K562 (cell line): Measurements from ENCODE around the gene ATAD3C. TPM values are rescaled to one million over a fixed set of nuclear protein-coding genes. Genes with fewer than 3 reads are reported as not detected.

Experiments used
- ATAC-seq: fragments of 200-7000 bp; cut with Tn5 transposase; 3 replicates; pipeline ENCODE4 v1.9.1; 2020; ENCODE audit warnings: moderate library complexity
- BruUV-seq: library from RNA; stranded (reverse); fragments of 400-500 nt; replicated peaks from 2 replicates; lab custom pipeline; 2021; lab: Mats Ljungman, UMichigan
- CTCF ChIA-PET: fragments of 300-600 bp; formaldehyde crosslinking; extraction: SDS; loops from one replicate; lab custom pipeline; 2021; ENCODE audit warnings: low intra/inter-chr PET ratio; lab: Yijun Ruan, JAX
- POLR2A ChIA-PET: fragments of 300-600, 350-650 bp; sonication (Branson Sonifier 250); formaldehyde crosslinking; extraction: SDS; loops from one replicate; lab custom pipeline; 2021; ENCODE audit warnings: antibody characterized with exemption, inconsistent platforms; lab: Yijun Ruan, JAX
- DNase-seq, 4 experiments: peaks; one replicate each; pipeline versions ENCODE4 v3.0.0 to v3.0.0-alpha.2; 2011 to 2018; ENCODE audit warnings: low spot score in 3 of 4, mixed read lengths in 3 of 4; ENCODE audit errors: extremely low read depth in 1 of 4
- FAIRE-seq: peaks from 2 replicates; lab custom pipeline; 2011; peaks lifted over from hg19 to GRCh38; lab: Jason Lieb, UNC
- H2AFZ ChIP-seq: 2 replicates; pipeline ENCODE4 v1.6.0; 2011; ENCODE audit warnings: low read depth, low read length, control low read depth, inconsistent platforms
- H3K27ac ChIP-seq: fragments of 200-600 bp; 3 replicates; pipeline ENCODE4 v1.8.0; 2011; ENCODE audit warnings: low read depth, mild to moderate bottlenecking, control low read depth, inconsistent platforms, low read length, moderate library complexity, mixed read lengths; ENCODE audit errors: extremely low read depth
- H3K27me3 ChIP-seq, 2 experiments: fragments of 300-600 bp in 1 of 2; 2 replicates in 1 of 2; 3 replicates in 1 of 2; pipeline versions ENCODE4 v1.6.0 to v1.8.0; 2011; ENCODE audit warnings: inconsistent platforms in 2 of 2, low read length in 2 of 2, mild to moderate bottlenecking in 1 of 2, mixed read lengths in 1 of 2, moderate library complexity in 1 of 2; ENCODE audit not compliant: control insufficient read depth in 2 of 2, insufficient read depth in 2 of 2
- H3K36me3 ChIP-seq: fragments of 300-600 bp; 3 replicates; pipeline ENCODE4 v1.8.0; 2011; ENCODE audit warnings: mild to moderate bottlenecking, low read length, inconsistent platforms; ENCODE audit not compliant: control insufficient read depth, insufficient read depth
- H3K4me1 ChIP-seq, 2 experiments: fragments of 200-600 bp in 1 of 2; replicated peaks in 1 of 2; 2 replicates in 1 of 2; 3 replicates in 1 of 2; pipeline versions ENCODE4 v1.5.1 to v1.8.0; 2011; ENCODE audit warnings: inconsistent platforms in 2 of 2, low read length in 2 of 2, mild to moderate bottlenecking in 1 of 2, mixed read lengths in 1 of 2, moderate library complexity in 1 of 2; ENCODE audit not compliant: control insufficient read depth in 2 of 2, insufficient read depth in 2 of 2
- H3K4me2 ChIP-seq: 2 replicates; pipeline ENCODE4 v1.6.1; 2011; ENCODE audit warnings: low read length, control low read depth, inconsistent platforms, mixed read lengths; ENCODE audit not compliant: insufficient read depth
- H3K4me3 ChIP-seq: fragments of 200-600 bp; sonication (generic), shearing (Covaris generic); 2 replicates; pipeline ENCODE4 v1.5.1; 2016; ENCODE audit warnings: control low read depth, inconsistent platforms
- H3K79me2 ChIP-seq: fragments of 200-600 bp; 3 replicates; pipeline ENCODE4 v1.8.0; 2011; ENCODE audit warnings: low read length, inconsistent platforms; ENCODE audit not compliant: control insufficient read depth, insufficient read depth
- H3K9ac ChIP-seq, 2 experiments: 2 replicates each; pipeline versions ENCODE4 v1.6.0 to v1.6.1; 2011; ENCODE audit warnings: low read depth in 2 of 2, low read length in 2 of 2, control low read depth in 1 of 2, inconsistent platforms in 1 of 2, mild to moderate bottlenecking in 1 of 2, mixed read lengths in 1 of 2; ENCODE audit not compliant: insufficient read depth in 1 of 2
- H3K9me1 ChIP-seq: one replicate; pipeline ENCODE4 v1.6.0; 2011; ENCODE audit warnings: inconsistent platforms, mild to moderate bottlenecking, low read length, moderate library complexity; ENCODE audit not compliant: control insufficient read depth, insufficient read depth
- H3K9me3 ChIP-seq: replicated peaks from 2 replicates; pipeline ENCODE4 v1.5.1; 2011; ENCODE audit warnings: low read depth, low read length, inconsistent platforms; ENCODE audit not compliant: control insufficient read depth, insufficient read depth
- H4K20me1 ChIP-seq: replicated peaks from 2 replicates; pipeline ENCODE4 v1.6.1; 2011; ENCODE audit warnings: low read length, inconsistent platforms, mixed read lengths; ENCODE audit not compliant: control insufficient read depth, insufficient read depth
- CCAR2 ChIP-seq: fragments of 200-400 bp; formaldehyde crosslinking; IDR thresholded peaks from 2 replicates; pipeline ENCODE4 v1.6.1; 2017; ENCODE audit warnings: mild to moderate bottlenecking, low read depth, low read length
- DPF2 ChIP-seq: fragments of 450-650 bp; IDR thresholded peaks from 2 replicates; pipeline ENCODE4 v1.6.1; 2016
- FOSL1 ChIP-seq: fragments of 200-800 bp; sonication (Bioruptor generic); conservative IDR thresholded peaks from 2 replicates; pipeline ENCODE4 v1.6.1; 2016; ENCODE audit warnings: missing genetic modification characterization, missing compliant biosample characterization
- GABPB2 ChIP-seq: fragments of 250-450 bp; sonication (Bioruptor Pico); conservative IDR thresholded peaks from 2 replicates; pipeline ENCODE4 v1.5.1; 2021; ENCODE audit warnings: mild to moderate bottlenecking
- MED1 ChIP-seq: sonication (generic); formaldehyde crosslinking; IDR thresholded peaks from 2 replicates; pipeline ENCODE4 v1.8.1; 2023; ENCODE audit warnings: missing genetic modification reagents, borderline replicate concordance
- NR2C2 ChIP-seq, 2 experiments: fragments of 200-800 bp in 1 of 2; sonication (Bioruptor generic) in 1 of 2; sonication (generic) in 1 of 2; formaldehyde crosslinking in 1 of 2; IDR thresholded peaks; 2 replicates each; pipeline versions ENCODE4 v1.6.1 to v1.8.0; 2016 to 2022; ENCODE audit warnings: mild to moderate bottlenecking in 1 of 2, missing compliant biosample characterization in 1 of 2, missing genetic modification characterization in 1 of 2, missing genetic modification reagents in 1 of 2
- RBM14 ChIP-seq: fragments of 200-400 bp; formaldehyde crosslinking; IDR thresholded peaks from 2 replicates; pipeline ENCODE4 v1.6.1; 2018; ENCODE audit warnings: low read depth, mild to moderate bottlenecking, low read length, moderate library complexity, borderline replicate concordance; ENCODE audit not compliant: insufficient read depth
- ZBTB49 ChIP-seq: sonication (generic); formaldehyde crosslinking; IDR thresholded peaks from 2 replicates; pipeline ENCODE4 v1.8.0; 2022; ENCODE audit warnings: missing genetic modification reagents, mild to moderate bottlenecking, borderline replicate concordance
- ZNF77 ChIP-seq: fragments of 250-450 bp; sonication (Bioruptor Pico); IDR thresholded peaks from 2 replicates; pipeline ENCODE4 v1.5.0; 2020
- WGBS: fragments of 100-300 bp; shearing (Covaris generic); methylation state at CpG from one replicate; pipeline ENCODE4 v1.1.6; 2016; ENCODE audit warnings: low coverage, mixed read lengths; ENCODE audit not compliant: insufficient coverage; ENCODE audit errors: missing lambda C conversion rate; 5-methylcytosine and 5-hydroxymethylcytosine counted together
- in situ Hi-C: fragments of 300-500 bp; cut with MboI; formaldehyde crosslinking; loops from 4 replicates; pipeline ENCODE4 v1.15.0; 2018; ENCODE audit warnings: inconsistent platforms, mixed read lengths
- intact Hi-C: fragments of 100-400 bp; cut with micrococcal nuclease; formaldehyde crosslinking; loops from 2 replicates; pipeline ENCODE4 v1.14.2; 2022
- polyA plus RNA-seq, 8 experiments: library from polyadenylated mRNA; depleted of rRNA in 4 of 8; stranded (reverse) in 5 of 8; unstranded in 3 of 8; fragments of >200 nt; fragmentation: Nextera tagmentation in 2 of 8; fragmentation: Illumina TruSeq in 1 of 8; extraction: Ambion mirVana in 2 of 8; extraction: Trizol in 1 of 8; gene quantifications; 2 replicates each; pipeline versions ENCODE4 v1.2.1 to v1.2.3, GENCODE V29; 2011 to 2014; ENCODE audit warnings: inconsistent platforms in 1 of 8, missing spikeins in 1 of 8
- total RNA-seq, 7 experiments: library from RNA; depleted of rRNA in 6 of 7; stranded (reverse); fragments of >200 nt in 6 of 7; fragmentation: Illumina TruSeq in 2 of 7; extraction: Trizol in 2 of 7; gene quantifications; 2 replicates each; pipeline versions ENCODE4 v1.2.1 to v1.2.3, GENCODE V29; 2011 to 2021; ENCODE audit warnings: low replicate concordance in 1 of 7
- TF ChIP-seq, protein P1 (sequence below): fragments of 450-650 bp; IDR thresholded peaks from 2 replicates; pipeline ENCODE4 v1.6.1; 2017; ENCODE audit warnings: mild to moderate bottlenecking, moderate library complexity
- TF ChIP-seq, protein P2 (sequence below): sonication (generic); formaldehyde crosslinking; IDR thresholded peaks from 2 replicates; pipeline ENCODE4 v1.8.1; 2023; ENCODE audit warnings: mild to moderate bottlenecking, missing genetic modification reagents

ATAD3C gene
- total and polyA plus RNA-seq, 9 of the 15 experiments (the other 6 are each of a cell fraction or from before 2014, with no cell fraction given): 0.03 to 0.18 TPM; not detected in 7

GRCh38 chr1:1406821-1407635 lies 42.5 kb upstream of the ATAD3C start, which contains the start of gene MRPL20 (continued):
- TF ChIP-seq GABPB2 (CRISPR knock-in tag) (no peak; the same call in 1 of the 2 replicates), DPF2 (no peak), FOSL1 (tag) (no peak)
- TF ChIP-seq, all 486 proteins: peak for 195

DNA sequence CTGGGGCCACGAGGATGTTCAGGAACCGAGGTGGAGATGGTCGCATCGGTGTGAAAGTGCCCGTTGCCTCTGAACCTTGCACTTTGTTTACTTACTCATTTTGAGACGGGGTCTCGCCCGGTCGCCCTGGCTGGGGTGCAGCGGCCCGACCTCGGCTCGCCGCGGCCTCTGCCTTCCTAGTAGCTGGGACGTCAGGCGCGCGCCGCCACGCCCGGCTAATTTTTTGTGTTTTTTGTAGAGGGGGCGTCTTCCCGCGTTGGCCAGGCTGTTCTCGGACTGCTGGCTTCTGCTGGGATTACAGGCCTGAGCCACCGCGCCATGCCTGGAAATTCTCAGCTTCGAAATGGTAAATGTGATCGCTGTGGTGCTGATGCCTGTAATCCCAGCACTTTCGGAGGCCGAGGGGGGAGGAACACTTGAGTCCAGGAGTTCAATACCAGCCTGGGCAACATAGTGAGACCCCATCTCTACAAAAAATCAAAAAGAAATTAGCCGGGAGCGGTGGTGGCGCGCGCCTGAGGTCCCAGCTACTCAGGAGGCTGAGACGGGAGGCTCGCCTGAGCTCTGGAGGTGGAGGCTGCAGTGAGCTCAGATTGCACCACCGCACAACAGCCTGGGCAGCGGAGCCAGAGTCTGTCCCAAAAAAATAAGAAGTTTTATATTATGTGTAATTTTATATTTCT lies 41.7 kb upstream of the ATAD3C start:
- Histone ChIP-seq H3K4me2 (peak overlapping the region; percentile 98), H3K27ac (peak overlapping the region; percentile 89), H2AFZ (peak overlapping the region; percentile 82; the same call in 1 of the 2 replicates), H3K36me3 (peaks cover 52% of the 10 kb centered on the region), H3K9me1 (no peaks in the 10 kb centered on the region), H3K9me3 (peaks cover 5% of the 10 kb centered on the region), H3K27me3 (no peaks in the 10 kb centered on the region), H4K20me1 (no peaks in the 10 kb centered on the region), H3K79me2 (peaks cover 56% of the 10 kb centered on the region), H3K4me3 (peak overlapping the region; percentile 100), H3K4me1 (peaks cover 14 to 44% of the 10 kb centered on the region in 2 experiments), H3K9ac (peak overlapping the region; percentile 99 to 100)
- in situ Hi-C loops: no loop called here
- intact Hi-C loops: loop anchor here (1.0 to 2.0 kb wide), 2 partner anchors 33 to 63 kb away; no protein-coding TSS in a partner anchor
- peak; percentile 57 for ATAC-seq
- no peak for FAIRE-seq
- BruUV-seq: no TSS peak
- ChIA-PET CTCF (no interaction called here), POLR2A (interaction anchor here (0.6 to 3.6 kb wide), 16 partner anchors 9 to 384 kb away, joined by 3 to 26 read pairs (median 5); partner anchors contain the start of genes ANKRD65, AURKAIP1, CCNL2 and MIB2)
- DNase-seq: peak in 1 of 4 experiments; percentile 61
- 3% methylated on average over 40 of the region's 41 CpGs for WGBS
- TF ChIP-seq, protein P1, sequence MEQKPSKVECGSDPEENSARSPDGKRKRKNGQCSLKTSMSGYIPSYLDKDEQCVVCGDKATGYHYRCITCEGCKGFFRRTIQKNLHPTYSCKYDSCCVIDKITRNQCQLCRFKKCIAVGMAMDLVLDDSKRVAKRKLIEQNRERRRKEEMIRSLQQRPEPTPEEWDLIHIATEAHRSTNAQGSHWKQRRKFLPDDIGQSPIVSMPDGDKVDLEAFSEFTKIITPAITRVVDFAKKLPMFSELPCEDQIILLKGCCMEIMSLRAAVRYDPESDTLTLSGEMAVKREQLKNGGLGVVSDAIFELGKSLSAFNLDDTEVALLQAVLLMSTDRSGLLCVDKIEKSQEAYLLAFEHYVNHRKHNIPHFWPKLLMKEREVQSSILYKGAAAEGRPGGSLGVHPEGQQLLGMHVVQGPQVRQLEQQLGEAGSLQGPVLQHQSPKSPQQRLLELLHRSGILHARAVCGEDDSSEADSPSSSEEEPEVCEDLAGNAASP: no peak
- TF ChIP-seq MED1 (CRISPR knock-in tag) (no peak), ZBTB49 (CRISPR knock-in tag) (no peak), NR2C2 (CRISPR knock-in tag; IDR thresholded peaks at IDR 0.05) (no peak), NR2C2 (tag; IDR thresholded peaks at IDR 0.05) (no peak; the same call in none of the 2 replicates), ZNF77 (CRISPR knock-in tag) (no peak), RBM14 (no peak), CCAR2 (no peak)
- TF ChIP-seq, protein P2, sequence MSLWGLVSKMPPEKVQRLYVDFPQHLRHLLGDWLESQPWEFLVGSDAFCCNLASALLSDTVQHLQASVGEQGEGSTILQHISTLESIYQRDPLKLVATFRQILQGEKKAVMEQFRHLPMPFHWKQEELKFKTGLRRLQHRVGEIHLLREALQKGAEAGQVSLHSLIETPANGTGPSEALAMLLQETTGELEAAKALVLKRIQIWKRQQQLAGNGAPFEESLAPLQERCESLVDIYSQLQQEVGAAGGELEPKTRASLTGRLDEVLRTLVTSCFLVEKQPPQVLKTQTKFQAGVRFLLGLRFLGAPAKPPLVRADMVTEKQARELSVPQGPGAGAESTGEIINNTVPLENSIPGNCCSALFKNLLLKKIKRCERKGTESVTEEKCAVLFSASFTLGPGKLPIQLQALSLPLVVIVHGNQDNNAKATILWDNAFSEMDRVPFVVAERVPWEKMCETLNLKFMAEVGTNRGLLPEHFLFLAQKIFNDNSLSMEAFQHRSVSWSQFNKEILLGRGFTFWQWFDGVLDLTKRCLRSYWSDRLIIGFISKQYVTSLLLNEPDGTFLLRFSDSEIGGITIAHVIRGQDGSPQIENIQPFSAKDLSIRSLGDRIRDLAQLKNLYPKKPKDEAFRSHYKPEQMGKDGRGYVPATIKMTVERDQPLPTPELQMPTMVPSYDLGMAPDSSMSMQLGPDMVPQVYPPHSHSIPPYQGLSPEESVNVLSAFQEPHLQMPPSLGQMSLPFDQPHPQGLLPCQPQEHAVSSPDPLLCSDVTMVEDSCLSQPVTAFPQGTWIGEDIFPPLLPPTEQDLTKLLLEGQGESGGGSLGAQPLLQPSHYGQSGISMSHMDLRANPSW (CRISPR knock-in tag): no peak
